Chondrocyte (in vitro differentiated cells): ENCODE results near the gene CLIC1. TPM values are rescaled to one million over a fixed set of nuclear protein-coding genes. Genes with fewer than 3 reads are reported as not detected.

Experiments
- DNase-seq: peaks from one replicate; pipeline ENCODE4 v3.0.0; 2021; ENCODE audit warnings: mixed read lengths, low spot score
- H3K27ac Mint-ChIP-seq: one replicate; pipeline ENCODE4 v1.8.0; 2021; ENCODE audit warnings: mild to moderate bottlenecking, moderate library complexity, mixed read lengths; ENCODE audit not compliant: unreplicated experiment
- H3K27me3 Mint-ChIP-seq: 2 replicates; pipeline ENCODE4 v1.8.0; 2021; ENCODE audit warnings: low read depth, mixed read lengths
- H3K36me3 Mint-ChIP-seq: 2 replicates; pipeline ENCODE4 v1.8.0; 2021; ENCODE audit warnings: low read depth, mixed read lengths
- H3K4me1 Mint-ChIP-seq: 2 replicates; pipeline ENCODE4 v1.8.0; 2021; ENCODE audit warnings: low read depth, mild to moderate bottlenecking, mixed read lengths
- H3K4me3 Mint-ChIP-seq: one replicate; pipeline ENCODE4 v1.8.0; 2021; ENCODE audit warnings: mild to moderate bottlenecking, moderate library complexity, mixed read lengths; ENCODE audit not compliant: unreplicated experiment
- H3K9me3 Mint-ChIP-seq: 2 replicates; pipeline ENCODE4 v1.8.0; 2021; ENCODE audit warnings: low read depth, mixed read lengths
- CTCF ChIP-seq: fragments of 200-600 bp; sonication (generic); IDR thresholded peaks from 2 replicates; pipeline ENCODE4 v1.5.0; 2021; ENCODE audit warnings: antibody characterized with exemption, mild to moderate bottlenecking, moderate library complexity
- total RNA-seq: library from RNA; stranded (reverse); gene quantifications from 3 replicates; pipeline ENCODE4 v1.2.1, GENCODE V29; 2021

CLIC1 gene
- total RNA-seq, 1 donor from 2014 or later: 317 TPM

GRCh38 chr6:31767096-31767645 lies 30.8 kb upstream of the CLIC1 start:
- no peaks in the 10 kb centered on the region for H3K9me3 Mint-ChIP-seq
- H3K4me3 Mint-ChIP-seq: no peak overlapping the region

GRCh38 chr6:31765910-31766794 lies 29.8 kb upstream of the CLIC1 start:
- Mint-ChIP-seq H3K4me1 (peaks cover 10% of the 10 kb centered on the region), H3K27me3 (no peaks in the 10 kb centered on the region), H3K4me3 (no peak overlapping the region), H3K36me3 (peaks cover 2% of the 10 kb centered on the region), H3K27ac (no peak overlapping the region), H3K9me3 (no peaks in the 10 kb centered on the region)
- no peak for DNase-seq
- TF ChIP-seq CTCF: no peak

More at GRCh38 chr6:31767096-31767645, 30.8 kb upstream of the CLIC1 start:
- no peaks in the 10 kb centered on the region for H3K27me3 Mint-ChIP-seq
- TF ChIP-seq CTCF: no peak
- H3K36me3 Mint-ChIP-seq: peaks cover 2% of the 10 kb centered on the region
- H3K4me1 Mint-ChIP-seq: peaks cover 10% of the 10 kb centered on the region
- no peak overlapping the region for H3K27ac Mint-ChIP-seq
- DNase-seq: no peak

- no peak for TF ChIP-seq CTCF
- DNase-seq: no peak
- Mint-ChIP-seq H3K4me1 (peaks cover 10% of the 10 kb centered on the region), H3K4me3 (no peak overlapping the region), H3K27me3 (no peaks in the 10 kb centered on the region), H3K36me3 (peaks cover 3% of the 10 kb centered on the region), H3K27ac (no peak overlapping the region), H3K9me3 (no peaks in the 10 kb centered on the region)
These were observed 29.2 kb upstream of the CLIC1 start for GRCh38 chr6:31765559-31765909.

GRCh38 chr6:31764198-31764597 lies 27.9 kb upstream of the CLIC1 start:
- no peaks in the 10 kb centered on the region for H3K9me3 Mint-ChIP-seq
- no peaks in the 10 kb centered on the region for H3K27me3 Mint-ChIP-seq
- TF ChIP-seq CTCF: no peak
- H3K4me3 Mint-ChIP-seq: no peak overlapping the region
- no peak for DNase-seq
- no peak overlapping the region for H3K27ac Mint-ChIP-seq
- peaks cover 10% of the 10 kb centered on the region for H3K4me1 Mint-ChIP-seq
- H3K36me3 Mint-ChIP-seq: peaks cover 6% of the 10 kb centered on the region

- peak; percentile 28 for TF ChIP-seq CTCF
- Mint-ChIP-seq H3K27me3 (no peaks in the 10 kb centered on the region), H3K4me3 (no peak overlapping the region), H3K27ac (peak overlapping the region; percentile 39), H3K9me3 (no peaks in the 10 kb centered on the region), H3K4me1 (peaks cover 10% of the 10 kb centered on the region), H3K36me3 (peaks cover 6% of the 10 kb centered on the region)
- no peak for DNase-seq
These were observed 27.2 kb upstream of the CLIC1 start for GRCh38 chr6:31763619-31763940.
